Adrenal gland (tissue), 5 donors: Measurements from ENCODE around the gene RNF151.

Experiments
- POLR2A ChIP-seq, 2 donors: fragments of 450-650 bp; IDR thresholded peaks; one replicate each; pipeline ENCODE4 v1.6.1; 2017; ENCODE audit warnings: antibody characterized with exemption in 2 of 2, mild to moderate bottlenecking in 2 of 2, moderate library complexity in 1 of 2
- TF ChIP-seq, protein P1 (sequence below), 6 experiments: fragments of 450-650 bp in 4 of 6; fragments of 200-600 bp in 2 of 6; sonication (generic) in 1 of 6; IDR thresholded peaks; 1 replicate in 5 of 6; 2 replicates in 1 of 6; pipeline versions ENCODE4 v1.5.1 to v1.8.0; 2016 to 2021; ENCODE audit warnings: antibody characterized with exemption in 6 of 6, mild to moderate bottlenecking in 2 of 6, moderate library complexity in 1 of 6
- donor health status: DM: no; HTN: no; CAD: no.

DNA sequence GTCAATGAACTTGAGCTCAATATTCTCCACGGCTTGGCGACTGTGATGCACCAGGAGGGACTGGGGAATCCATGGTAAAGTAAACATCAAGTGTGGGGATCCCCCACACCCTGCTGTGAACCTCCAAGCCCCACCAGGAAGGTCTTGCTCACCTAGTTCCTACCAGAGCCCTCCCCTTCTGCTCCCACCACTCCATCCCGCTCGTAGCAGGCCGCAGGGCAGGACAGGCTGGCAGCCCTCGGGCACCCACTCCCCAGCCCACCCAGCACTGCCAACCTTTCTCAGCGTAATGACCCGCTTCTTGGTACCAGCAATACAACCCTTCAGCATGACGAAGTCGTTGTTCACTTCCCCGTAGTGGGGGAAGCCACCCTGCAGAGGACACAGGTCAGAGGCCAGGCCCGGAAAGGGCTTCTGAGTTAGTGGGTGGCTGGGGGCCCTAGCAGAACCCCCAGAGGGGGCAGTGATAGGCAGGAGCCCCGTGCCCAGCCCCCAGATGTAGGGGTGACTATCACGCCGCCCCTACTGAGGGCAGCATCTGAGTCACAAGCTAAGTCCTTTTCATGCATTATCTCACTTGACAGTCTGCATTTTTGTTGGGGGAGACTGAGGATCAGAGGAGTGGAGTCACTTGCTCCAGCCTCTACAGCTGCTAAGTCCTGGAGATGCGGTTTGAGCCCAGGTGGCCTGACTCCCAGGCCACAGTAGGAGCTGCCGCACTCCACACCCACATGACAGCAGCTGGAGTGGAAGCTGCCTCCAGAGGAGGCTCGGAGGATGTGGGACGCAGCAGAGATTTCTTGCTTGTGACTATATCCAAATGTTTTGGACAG, 20.9 kb upstream of the RNF151 start:
- TF ChIP-seq, protein P1, sequence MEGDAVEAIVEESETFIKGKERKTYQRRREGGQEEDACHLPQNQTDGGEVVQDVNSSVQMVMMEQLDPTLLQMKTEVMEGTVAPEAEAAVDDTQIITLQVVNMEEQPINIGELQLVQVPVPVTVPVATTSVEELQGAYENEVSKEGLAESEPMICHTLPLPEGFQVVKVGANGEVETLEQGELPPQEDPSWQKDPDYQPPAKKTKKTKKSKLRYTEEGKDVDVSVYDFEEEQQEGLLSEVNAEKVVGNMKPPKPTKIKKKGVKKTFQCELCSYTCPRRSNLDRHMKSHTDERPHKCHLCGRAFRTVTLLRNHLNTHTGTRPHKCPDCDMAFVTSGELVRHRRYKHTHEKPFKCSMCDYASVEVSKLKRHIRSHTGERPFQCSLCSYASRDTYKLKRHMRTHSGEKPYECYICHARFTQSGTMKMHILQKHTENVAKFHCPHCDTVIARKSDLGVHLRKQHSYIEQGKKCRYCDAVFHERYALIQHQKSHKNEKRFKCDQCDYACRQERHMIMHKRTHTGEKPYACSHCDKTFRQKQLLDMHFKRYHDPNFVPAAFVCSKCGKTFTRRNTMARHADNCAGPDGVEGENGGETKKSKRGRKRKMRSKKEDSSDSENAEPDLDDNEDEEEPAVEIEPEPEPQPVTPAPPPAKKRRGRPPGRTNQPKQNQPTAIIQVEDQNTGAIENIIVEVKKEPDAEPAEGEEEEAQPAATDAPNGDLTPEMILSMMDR (IDR thresholded peaks at IDR 0.05): no peak
- no peak for TF ChIP-seq POLR2A (IDR thresholded peaks at IDR 0.05)
